GM12891 (cell line): ENCODE data around the gene FAM168A.

Source experiments
- PAX5 ChIP-seq: IDR thresholded peaks from 2 replicates; pipeline ENCODE4 v1.6.1; 2011; ENCODE audit warnings: low read length, moderate library complexity, mild to moderate bottlenecking; ENCODE audit not compliant: insufficient read depth, severe bottlenecking
- POLR2A ChIP-seq: IDR thresholded peaks from 2 replicates; pipeline ENCODE4 v1.6.1; 2011; ENCODE audit warnings: low read depth, low read length, control low read depth
- POLR2AphosphoS5 ChIP-seq: IDR thresholded peaks from 2 replicates; pipeline ENCODE4 v1.6.1; 2011; ENCODE audit warnings: low read depth, low read length, control low read depth
- POU2F2 ChIP-seq: IDR thresholded peaks from 2 replicates; pipeline ENCODE4 v1.6.1; 2011; ENCODE audit warnings: low read depth, mild to moderate bottlenecking, control low read depth, low read length, moderate library complexity
- SPI1 ChIP-seq: IDR thresholded peaks from 2 replicates; pipeline ENCODE4 v1.6.1; 2011; ENCODE audit warnings: low read depth, low read length, control low read depth
- TAF1 ChIP-seq: IDR thresholded peaks from 2 replicates; pipeline ENCODE4 v1.6.1; 2011; ENCODE audit warnings: low read depth, low read length, control low read depth

GRCh38 chr11:73356979-73357860 is 240.7 kb downstream of the FAM168A start:
- TF ChIP-seq POLR2AphosphoS5 (no peak), POLR2A (no peak), TAF1 (no peak), POU2F2 (no peak), SPI1 (no peak), PAX5 (no peak)
